Measurements from ENCODE around the gene GRM4. TPM values are rescaled to one million over a fixed set of nuclear protein-coding genes. Genes with fewer than 3 reads are reported as not detected.
"Not testable (repeated sequence)": the region's sequence is repeated elsewhere in the genome, so short reads cannot be mapped to it uniquely, and the experiment has no call there.

GRM4 gene
- total RNA-seq, 1 experiment from 2014 or later = 4.9 TPM

DNA sequence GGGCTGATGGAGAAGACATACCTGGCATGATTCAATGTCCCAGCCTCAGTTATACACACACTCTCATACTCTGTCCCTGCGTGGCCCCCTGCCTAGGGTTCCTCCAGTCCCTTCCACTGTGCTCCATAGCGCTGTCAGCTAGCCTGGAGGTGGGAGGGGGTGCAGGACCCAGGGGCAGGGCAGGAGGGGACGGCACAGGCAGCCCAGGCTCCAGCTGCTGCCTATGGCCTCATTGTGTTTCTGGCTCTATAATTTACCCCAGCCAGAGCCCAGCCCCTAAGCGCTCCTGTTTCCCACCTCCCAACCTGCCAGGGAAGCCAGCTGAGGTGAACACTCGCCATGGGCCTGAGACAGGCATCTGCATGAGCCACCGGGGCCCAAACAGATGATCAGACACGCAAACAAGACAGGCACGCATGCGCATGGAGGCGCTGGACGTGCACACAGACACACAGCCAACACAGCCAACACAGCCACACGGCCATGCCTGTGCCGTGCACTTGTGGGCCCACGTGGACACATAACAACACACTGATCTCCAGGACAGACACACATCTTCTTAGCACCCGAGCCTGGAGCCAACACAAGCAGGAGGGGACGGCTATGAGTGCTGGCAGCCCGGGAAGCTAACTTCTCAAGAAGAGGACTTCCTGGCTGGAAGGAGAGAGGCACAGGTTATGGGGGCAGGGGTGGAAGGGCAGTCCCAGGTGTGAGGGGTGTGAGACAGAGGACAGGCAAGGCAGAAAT, 124.9 kb downstream of the GRM4 start:
- in situ Hi-C loops (cut with HindIII; ENCODE audit: low sequenced_read_pairs) = no loop called here
- no peak for DNase-seq (ENCODE audit: low spot score)

GRCh38 chr6:34020278-34020677, 125.6 kb downstream of the GRM4 start:
- no peak for DNase-seq (ENCODE audit: low spot score)
- in situ Hi-C loops (cut with HindIII; ENCODE audit: low sequenced_read_pairs) = no loop called here

DNA sequence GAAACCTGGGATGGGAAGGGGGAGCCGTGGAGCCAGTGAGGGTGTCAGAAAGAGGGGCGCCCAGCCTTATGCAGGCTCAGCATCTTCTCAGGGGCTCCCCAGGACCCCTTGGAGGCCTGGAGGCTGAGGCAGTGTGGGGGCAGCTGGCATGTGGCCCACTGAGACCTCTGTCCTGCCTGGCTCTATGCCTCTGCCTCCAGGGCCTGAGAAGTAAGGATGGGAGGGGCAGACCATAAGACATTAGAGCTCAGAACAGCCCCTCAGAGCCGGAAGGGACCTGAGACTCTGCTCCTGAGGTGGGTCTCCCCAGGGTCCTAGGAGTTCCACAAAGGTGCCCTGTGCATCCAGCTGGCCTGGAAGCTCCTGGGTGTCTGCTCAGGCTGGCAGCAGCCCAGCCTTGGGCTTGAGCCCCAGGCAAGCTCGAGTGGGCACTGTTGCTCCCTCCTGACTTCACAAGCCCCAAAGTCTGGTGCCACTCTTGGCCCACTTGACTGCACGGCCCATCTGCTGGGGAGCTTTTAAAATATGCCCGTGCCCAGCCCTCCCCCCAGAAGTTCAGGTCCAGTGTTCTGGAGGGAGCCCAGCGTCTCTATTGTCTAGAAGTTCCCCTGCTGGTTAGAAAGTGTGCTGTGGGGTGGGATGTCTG, 126.8 kb downstream of the GRM4 start:
- DNase-seq (ENCODE audit: low spot score) = no peak
- in situ Hi-C loops (cut with HindIII; ENCODE audit: low sequenced_read_pairs) = no loop called here

GRCh38 chr6:34018026-34018425, 127.9 kb downstream of the GRM4 start:
- in situ Hi-C loops (cut with HindIII; ENCODE audit: low sequenced_read_pairs) = no loop called here
- no peak for DNase-seq (ENCODE audit: low spot score)

DNA sequence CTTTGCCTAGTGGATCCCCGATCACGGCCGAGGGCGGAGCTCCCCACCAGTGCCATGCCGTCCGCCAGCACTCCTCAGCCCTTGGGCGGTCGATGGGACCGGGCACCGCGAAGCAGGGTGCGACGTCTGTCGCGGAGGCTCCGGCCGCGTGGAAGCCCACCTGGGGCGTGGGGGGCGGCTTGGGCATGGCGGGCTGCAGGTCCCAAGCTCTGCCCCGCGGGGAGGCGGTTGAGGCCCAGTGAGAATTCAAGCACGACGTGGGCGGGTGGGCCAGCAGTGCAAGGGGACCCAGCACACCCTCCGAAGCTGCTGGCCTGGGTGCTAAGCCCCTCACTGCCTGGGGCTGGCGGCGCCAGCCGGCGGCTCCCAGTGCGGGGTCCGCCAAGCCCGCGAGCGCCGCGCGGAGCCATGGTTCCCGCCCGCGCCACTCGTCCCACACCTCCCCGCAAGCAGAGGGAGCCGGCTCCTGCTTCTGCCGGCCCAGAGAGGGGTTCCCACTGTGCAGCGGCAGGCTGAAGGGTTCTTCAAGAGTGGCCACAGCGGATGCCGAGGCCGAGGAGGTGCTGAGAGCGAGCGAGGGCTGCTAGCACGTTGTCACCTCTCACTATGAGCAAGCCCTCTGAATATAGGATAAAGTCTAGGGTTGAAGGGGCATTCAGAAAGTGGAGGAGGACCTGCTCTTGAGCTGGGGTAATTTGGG, 128.6 kb downstream of the GRM4 start:
- DNase-seq (ENCODE audit: low spot score) = no peak
- in situ Hi-C loops (cut with HindIII; ENCODE audit: low sequenced_read_pairs) = no loop called here

- in situ Hi-C loops (cut with HindIII; ENCODE audit: low sequenced_read_pairs) = not testable (repeated sequence)
- DNase-seq (ENCODE audit: low spot score) = peak; percentile 50
Measured at GRCh38 chr6:34016573-34016972, 129.3 kb downstream of the GRM4 start.

DNA sequence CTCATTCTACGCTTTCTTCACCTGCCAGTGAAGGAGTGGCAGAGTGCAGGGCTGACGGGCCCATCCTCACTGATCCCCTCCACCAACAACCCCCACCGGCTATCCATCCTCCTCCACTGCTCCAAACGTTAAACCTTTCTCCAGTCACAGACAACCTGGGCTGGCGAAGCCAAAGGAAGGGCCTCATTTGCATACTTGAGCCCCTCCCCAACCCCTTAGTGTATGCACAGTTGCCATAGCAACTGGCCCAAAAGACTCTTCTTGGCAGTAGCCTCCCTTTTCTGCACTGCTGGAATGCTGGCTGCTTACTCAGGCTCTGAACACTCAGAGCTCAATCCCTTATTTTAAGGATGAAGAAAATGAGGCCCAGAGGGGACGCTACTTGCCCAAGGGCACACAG, 130.3 kb downstream of the GRM4 start:
- DNase-seq (ENCODE audit: low spot score) = peak; percentile 83
- in situ Hi-C loops (cut with HindIII; ENCODE audit: low sequenced_read_pairs) = no loop called here

DNA sequence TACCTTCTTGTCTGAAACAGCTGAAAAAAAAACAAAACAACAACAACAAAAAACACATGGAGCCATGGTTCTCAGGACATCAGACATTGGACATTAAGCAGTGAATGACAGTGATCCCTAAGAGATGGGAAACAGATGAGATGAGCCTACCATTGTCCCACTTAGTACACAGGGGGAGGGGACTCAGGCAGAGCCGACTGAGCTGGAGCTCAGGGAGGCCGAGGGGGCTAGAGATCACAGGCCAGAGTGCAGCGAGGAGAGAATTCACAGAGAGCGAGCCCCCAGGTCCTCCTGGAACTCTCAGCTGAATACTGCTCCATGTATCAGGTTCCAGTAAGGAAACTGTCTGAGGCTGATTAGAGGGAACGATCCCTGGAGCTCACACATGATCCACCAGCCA, 134.6 kb downstream of the GRM4 start:
- in situ Hi-C loops (cut with HindIII; ENCODE audit: low sequenced_read_pairs) = no loop called here

DNA sequence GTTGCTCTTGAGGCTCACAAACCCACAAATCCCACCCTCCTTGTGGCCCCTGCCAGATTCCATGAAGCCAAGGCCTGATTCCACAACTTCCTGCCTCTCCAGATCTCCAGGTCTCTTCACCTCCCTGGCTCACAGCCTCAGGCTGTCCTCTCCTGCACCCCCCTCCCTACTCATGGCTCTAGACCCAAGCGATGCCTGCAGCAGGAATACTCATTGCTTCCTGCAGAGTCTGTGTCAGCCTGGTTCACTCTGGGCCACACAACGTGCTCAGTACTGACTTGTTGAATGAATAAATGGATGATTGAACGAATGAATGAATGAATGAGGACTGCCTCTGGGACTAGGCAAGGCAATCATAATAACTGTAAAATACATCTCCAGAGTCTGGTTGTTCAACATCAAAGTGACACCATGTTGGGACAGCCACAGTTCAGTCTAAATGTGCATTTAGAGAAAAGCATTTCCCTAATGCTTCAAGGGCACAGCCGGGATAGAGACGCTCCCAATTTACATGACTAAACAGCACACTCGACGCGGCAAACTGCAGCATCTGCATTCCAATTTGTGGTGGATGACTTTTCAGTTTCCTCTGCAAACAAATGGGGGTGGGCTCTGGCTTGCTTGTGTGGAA, 139.9 kb downstream of the GRM4 start:
- in situ Hi-C loops (cut with HindIII; ENCODE audit: low sequenced_read_pairs) = no loop called here
- DNase-seq (ENCODE audit: low spot score) = no peak

More for the DNA sequence above, 134.6 kb downstream of the GRM4 start:
- peak; percentile 1 for DNase-seq (ENCODE audit: low spot score)

- DNase-seq (ENCODE audit: low spot score) = no peak
- in situ Hi-C loops (cut with HindIII; ENCODE audit: low sequenced_read_pairs) = no loop called here
Measured at GRCh38 chr6:34004706-34005105, 141.2 kb downstream of the GRM4 start.

- DNase-seq (ENCODE audit: low spot score) = no peak
- in situ Hi-C loops (cut with HindIII; ENCODE audit: low sequenced_read_pairs) = no loop called here
Measured at GRCh38 chr6:34003962-34004361, 141.9 kb downstream of the GRM4 start.

- no peak for DNase-seq (ENCODE audit: low spot score)
- in situ Hi-C loops (cut with HindIII; ENCODE audit: low sequenced_read_pairs) = no loop called here
Measured at GRCh38 chr6:34001706-34002621, 143.9 kb downstream of the GRM4 start.

GRCh38 chr6:34000281-34000680, 145.6 kb downstream of the GRM4 start:
- in situ Hi-C loops (cut with HindIII; ENCODE audit: low sequenced_read_pairs) = no loop called here
- no peak for DNase-seq (ENCODE audit: low spot score)

DNA sequence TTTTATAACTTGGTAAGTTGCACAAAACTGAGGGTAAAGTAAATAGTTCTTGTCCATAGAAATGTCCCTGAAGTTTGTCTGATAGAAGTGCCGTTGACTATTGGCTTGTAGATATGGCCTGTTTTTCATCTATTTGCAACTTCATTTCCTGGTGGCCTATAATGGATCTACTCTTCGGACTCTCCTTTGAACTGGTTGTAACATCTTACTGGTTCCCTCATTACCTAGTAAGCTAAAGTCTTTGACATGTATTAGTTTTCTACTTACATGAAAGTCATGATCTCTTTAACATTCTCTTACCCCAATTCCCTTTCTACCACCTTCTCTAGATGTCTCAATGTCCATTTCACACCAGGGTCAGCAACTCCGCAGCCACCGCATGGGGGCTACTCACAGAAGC, 146.3 kb downstream of the GRM4 start:
- DNase-seq (ENCODE audit: low spot score) = no peak
- in situ Hi-C loops (cut with HindIII; ENCODE audit: low sequenced_read_pairs) = no loop called here

GRCh38 chr6:33998660-33999059, 147.2 kb downstream of the GRM4 start:
- in situ Hi-C loops (cut with HindIII; ENCODE audit: low sequenced_read_pairs) = no loop called here
- DNase-seq (ENCODE audit: low spot score) = no peak

GRCh38 chr6:33997265-33997664, 148.6 kb downstream of the GRM4 start:
- in situ Hi-C loops (cut with HindIII; ENCODE audit: low sequenced_read_pairs) = no loop called here
- no peak for DNase-seq (ENCODE audit: low spot score)

DNA sequence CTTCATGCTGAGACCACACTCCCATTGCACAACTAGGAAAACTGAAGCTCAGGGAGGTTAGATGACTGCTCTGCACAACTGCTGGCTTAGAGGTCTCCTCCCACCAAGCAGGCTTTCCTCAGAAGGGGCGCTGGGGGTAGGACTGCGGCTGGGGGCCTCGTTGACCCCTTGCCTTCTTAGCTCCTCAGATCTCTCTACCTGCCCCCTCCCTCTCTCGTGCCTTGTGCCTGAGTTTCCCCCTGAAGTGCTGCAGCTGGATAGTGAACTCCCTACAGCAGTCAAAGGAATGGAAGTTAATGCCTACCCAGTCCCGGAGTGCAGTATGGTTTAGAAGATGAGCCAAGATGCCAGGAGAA, 149.8 kb downstream of the GRM4 start:
- in situ Hi-C loops (cut with HindIII; ENCODE audit: low sequenced_read_pairs) = no loop called here
- DNase-seq (ENCODE audit: low spot score) = no peak

GRCh38 chr6:33995309-33996119, 150.4 kb downstream of the GRM4 start:
- in situ Hi-C loops (cut with HindIII; ENCODE audit: low sequenced_read_pairs) = no loop called here
- no peak for DNase-seq (ENCODE audit: low spot score)
